Stimulated activated CD8-positive, alpha-beta memory T cell treated with anti-CD3 and anti-CD28 coated beads, Interleukin-15, amount 100 ng/mL, for 24 hours (primary cell): ENCODE results near the gene OS9.

Experiments
- DNase-seq: peaks from one replicate; pipeline ENCODE4 v3.0.0-alpha.2; 2020; ENCODE audit warnings: low read depth

Gene OS9

GRCh38 chr12:57754411-57755193 lies 60.7 kb downstream of the OS9 start, which contains the start of gene MARCHF9:
Gene MARCHF9, plus strand, starts transcription at chr12:57755103. Its CDS starts 426 bp downstream, at chr12:57755529.
- no peak for DNase-seq

DNA sequence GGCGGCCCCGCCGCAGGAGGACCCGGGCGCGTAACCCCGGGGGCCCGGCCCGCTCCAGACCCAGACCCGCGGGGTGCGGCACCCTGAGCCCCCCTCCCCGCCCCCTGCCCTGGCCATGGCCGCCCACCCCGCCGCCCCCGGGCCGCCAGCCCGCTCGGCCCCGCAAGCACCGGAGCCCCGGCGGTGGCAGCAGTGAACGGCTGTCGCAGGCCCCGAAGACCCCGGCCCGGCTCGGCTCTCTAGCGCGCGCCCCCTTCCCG lies 61.2 kb downstream of the OS9 start:
- DNase-seq = no peak

- DNase-seq = no peak
Measured at GRCh38 chr12:57755454-57756372, 61.8 kb downstream of the OS9 start.

GRCh38 chr12:57756406-57757341 lies 62.7 kb downstream of the OS9 start:
- no peak for DNase-seq

- no peak for DNase-seq
Measured at GRCh38 chr12:57757771-57758170, 63.8 kb downstream of the OS9 start.

DNA sequence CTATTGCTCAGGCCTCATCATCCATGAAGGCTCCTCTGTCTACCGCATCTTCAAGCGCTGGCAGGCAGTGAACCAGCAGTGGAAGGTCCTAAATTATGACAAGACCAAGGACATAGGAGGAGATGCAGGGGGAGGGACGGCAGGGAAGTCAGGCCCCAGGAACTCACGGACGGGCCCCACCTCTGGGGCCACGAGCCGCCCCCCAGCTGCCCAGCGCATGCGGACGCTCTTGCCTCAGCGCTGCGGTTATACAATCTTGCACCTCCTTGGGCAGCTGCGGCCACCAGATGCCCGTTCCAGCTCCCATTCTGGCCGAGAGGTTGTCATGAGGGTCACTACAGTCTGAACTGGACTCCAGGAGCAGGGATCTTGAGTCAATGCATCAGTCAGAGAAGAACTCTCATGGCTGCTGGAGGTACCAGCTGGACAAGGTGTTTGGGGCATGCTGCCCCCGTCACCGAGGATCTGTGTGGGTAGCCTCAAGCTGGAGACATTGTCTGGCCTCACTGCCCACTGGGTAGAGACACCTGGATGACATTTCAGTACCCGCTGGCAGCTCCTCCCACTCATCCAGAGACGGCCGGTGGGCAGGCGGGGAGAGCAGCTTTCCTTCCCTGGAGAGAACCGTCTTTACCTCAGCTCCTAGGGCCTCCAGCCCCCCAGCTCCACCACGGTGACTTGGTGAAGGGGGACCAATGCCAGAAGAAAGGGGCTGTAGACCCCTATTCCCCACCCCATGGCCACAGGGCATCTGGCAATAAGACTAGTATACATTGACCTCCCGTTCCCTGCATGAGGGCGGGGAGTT lies 64.8 kb downstream of the OS9 start:
- DNase-seq = no peak

DNA sequence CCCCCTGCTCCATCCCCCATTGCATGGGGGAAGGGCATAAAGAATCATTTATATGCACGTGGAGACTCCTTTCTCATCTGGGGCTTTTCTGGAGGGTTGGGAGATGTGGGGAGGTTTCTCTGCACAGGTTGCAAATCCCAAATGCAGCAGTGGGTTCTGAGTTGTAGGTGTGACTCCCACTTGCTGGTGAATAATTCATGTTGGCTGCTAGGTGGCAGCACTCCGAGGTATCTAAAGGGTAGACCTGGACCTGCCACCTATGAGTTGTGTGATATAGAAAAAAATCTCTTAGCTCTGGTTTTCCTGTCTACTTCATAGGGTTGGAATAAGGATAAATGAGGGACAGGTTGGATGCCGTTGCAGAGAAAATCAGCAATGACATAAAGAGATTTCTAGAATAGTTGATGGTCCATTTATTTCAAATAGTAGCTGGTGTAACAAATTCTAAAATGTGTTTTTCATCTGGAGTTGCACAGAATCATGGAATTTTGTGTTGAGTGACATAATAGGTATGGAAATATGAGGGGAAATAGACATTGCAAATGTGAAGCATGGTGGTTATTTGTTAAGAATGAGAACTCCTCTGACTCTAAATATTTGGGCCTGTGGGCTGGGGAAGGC lies 65.5 kb downstream of the OS9 start:
- no peak for DNase-seq

- DNase-seq = no peak
Measured at GRCh38 chr12:57760347-57760982, 66.5 kb downstream of the OS9 start.

- DNase-seq = no peak
Measured at GRCh38 chr12:57761391-57761998, 67.6 kb downstream of the OS9 start.

GRCh38 chr12:57762463-57762862 lies 68.5 kb downstream of the OS9 start:
- no peak for DNase-seq

DNA sequence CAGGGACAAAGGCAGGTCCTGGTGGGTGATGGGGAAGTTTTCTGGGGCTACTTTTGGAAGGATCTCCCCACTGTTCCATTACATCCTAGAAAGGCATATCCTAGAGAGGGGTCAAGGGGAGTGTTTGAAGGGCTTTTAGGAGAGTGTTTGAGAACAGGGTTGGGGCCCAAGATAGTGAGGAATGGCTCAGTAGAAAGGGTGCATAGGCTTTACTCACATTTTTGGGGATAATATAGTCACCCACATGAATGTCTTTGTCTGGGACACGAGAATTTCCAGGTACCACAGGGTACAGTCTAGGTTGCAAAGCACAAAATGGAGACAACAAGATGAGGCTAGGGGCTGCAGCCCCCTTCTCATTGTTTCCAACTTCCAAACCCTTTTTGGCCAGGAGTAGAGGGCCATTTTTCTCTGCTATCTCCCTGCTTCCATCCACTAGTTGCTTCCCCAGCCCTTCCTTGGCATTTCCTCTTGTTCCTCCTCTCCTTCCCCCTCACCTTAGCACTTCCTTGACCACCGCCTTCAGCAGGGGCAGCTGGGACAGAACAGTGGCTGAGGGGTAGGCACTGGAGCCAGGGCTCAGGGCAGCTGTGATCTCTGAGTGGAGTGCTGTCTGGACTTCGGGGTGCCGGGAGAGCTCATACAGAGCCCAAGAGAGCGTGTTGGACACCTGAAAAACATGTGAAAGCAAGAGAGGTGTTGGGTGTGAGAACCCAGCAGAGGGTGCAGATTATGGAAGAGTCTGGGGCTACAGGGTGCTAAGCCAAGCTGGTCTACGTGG lies 70.1 kb downstream of the OS9 start:
- no peak for DNase-seq

DNA sequence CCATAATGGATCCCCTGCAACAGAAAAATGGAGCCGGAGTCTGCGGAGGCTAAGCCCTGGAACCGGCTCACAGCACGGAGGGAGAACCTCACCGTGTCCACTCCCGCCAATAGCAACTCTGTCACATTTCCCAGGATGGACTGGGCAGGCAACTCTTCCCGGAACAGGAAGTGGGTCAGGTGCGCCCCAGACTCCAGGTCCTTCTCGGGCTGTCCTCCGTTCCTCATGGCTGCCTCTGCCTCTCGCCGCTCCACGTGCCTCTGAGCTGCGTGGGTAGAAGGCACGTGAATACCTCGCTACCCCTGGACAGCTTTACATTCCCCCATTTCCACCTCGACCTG lies 70.7 kb downstream of the OS9 start:
- no peak for DNase-seq

DNA sequence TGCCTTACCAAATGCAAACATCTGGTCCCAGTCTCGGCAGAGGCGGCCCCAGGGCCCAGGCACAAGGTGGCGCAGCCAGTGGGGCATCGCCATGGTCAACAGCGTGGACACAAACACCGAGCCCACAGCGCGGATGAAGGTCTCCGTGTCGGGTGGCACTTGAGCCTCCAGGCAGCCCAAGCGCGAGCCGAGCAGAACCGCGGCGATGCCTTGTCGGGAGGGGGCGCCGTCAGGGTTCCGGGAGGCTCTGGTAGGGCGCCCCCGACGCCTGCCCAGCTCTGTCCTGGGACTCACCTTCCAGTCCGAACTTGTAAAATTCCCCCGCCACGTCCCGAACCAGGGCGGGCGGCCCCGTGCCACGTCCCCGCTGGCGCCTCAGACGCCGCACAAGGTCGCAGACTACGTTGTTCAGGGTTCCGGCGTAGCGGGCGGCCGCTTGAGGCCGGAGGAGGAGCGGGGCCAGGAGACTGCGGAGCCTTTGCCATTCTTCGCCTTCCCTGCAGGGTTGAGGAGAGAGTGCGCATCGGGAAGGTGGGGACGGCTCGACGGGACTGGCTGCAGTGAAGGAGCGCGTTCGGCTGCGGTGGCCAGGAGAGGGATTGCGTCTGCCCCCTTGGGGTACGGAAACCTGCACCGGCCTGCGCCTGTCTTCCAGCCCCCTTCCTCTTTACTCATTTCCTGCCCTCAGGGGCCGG lies 71.2 kb downstream of the OS9 start:
- no peak for DNase-seq

DNA sequence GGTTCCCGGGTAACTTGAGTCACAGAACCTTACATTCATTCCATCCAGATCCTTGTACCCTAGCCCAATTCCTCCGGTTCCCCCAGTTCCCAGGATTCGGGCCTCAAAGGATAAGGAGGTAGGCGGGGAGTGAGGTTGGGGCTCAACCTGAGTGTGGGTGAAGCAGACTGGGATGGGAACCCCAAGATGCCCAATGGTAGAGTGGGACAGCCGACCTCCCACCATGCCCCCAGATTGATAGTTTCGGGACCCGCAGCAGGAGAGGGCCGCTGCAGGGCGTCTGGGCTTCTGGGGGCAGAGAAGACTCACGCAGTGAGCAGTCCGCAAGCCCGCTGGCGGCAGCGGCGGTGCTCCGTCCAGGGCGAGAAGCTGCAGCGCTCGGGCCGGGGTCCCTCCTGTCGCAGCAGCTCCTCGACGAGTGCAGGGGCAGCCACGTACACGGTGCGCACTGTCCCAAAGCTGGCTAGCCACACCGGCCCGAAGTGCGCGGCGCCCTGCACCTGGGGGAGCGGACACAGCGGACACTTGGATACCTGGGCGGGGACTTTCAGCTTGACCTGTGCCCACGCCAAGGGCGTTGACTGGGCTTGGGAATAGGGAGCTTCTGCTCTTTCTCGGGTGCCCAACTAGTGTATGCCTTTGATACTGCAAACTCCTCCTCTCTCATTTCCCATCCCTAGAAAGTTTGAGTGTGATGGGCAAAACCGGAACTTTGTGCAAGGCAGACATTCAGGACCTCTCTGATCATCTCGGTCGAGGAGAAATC lies 71.9 kb downstream of the OS9 start:
- no peak for DNase-seq

DNA sequence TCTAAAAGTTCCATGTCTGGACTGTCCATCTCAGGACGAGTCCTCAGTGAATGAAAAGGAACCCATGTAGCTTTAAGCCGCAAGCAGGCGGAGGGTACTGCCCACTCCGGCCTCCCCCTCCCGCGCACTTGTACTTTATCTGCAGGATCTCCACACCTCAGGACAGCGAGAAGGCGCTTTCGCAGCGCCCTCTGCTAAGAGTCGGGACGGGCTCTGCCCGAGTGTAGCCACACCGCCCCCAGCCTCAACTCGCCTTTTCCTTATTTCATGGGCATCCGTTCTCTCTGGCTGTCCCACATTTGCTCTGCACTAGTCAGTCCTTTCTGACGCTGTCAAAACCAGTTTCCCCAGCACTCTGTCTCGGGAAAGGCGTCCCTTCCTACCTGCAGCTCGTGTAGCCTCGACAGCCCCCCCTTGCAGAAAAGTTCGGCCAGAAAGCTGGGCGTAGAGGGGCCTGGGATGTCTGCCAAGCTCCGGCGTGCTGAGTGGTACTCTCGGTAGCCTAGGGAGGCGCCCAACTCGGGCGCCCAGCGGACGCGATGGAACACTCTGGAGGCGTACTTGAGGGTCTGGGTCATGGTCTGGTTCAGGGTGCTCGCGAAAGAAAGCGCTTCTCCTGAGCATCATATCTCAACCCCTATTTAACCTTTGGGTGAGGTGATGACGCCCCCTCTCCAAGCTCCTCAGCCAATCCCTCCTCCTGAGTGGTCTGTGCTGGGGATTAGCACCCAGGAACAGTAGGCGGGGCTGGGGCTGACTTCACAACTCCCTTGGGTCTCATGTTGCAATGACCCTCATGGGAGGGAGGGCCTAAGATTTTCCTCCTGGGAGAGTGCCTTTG lies 72.8 kb downstream of the OS9 start, which contains the start of gene CYP27B1:
CYP27B1 (minus strand) TSS at position 615 of the 841 bp plus-strand sequence; CDS start at position 578, 37 bp downstream.
- DNase-seq = no peak

GRCh38 chr12:57767305-57767698 lies 73.4 kb downstream of the OS9 start:
- DNase-seq = no peak

- no peak for DNase-seq
Measured at GRCh38 chr12:57767876-57768275, 73.9 kb downstream of the OS9 start.
